Spleen (tissue), 7 donors: ENCODE measurements around the gene NHLRC3.

Experiments
- POLR2A ChIP-seq, 3 donors: fragments of 450-650 bp; IDR thresholded peaks; one replicate each; pipeline ENCODE4 v1.5.1; 2017; ENCODE audit warnings: antibody characterized with exemption in 3 of 3, mild to moderate bottlenecking in 1 of 3
- TF ChIP-seq, protein P1 (sequence below), 11 experiments: fragments of 200-600 bp in 7 of 11; fragments of 450-650 bp in 4 of 11; sonication (generic) in 4 of 11; IDR thresholded peaks in 8 of 11; conservative IDR thresholded peaks in 3 of 11; 1 replicate in 7 of 11; 2 replicates in 4 of 11; pipeline versions ENCODE4 v1.4.0 to v1.8.0; 2016 to 2021; ENCODE audit warnings: antibody characterized with exemption in 11 of 11, inconsistent platforms in 4 of 11, mild to moderate bottlenecking in 1 of 11
- donor health status: DM: no; HTN: no; CAD: no; lungs with moderate emphysema.
- donor health status: DM: no; HTN: no; CAD: no.
- donor health status: DM: no; HTN: no; CAD: no.

- TF ChIP-seq, protein P1, sequence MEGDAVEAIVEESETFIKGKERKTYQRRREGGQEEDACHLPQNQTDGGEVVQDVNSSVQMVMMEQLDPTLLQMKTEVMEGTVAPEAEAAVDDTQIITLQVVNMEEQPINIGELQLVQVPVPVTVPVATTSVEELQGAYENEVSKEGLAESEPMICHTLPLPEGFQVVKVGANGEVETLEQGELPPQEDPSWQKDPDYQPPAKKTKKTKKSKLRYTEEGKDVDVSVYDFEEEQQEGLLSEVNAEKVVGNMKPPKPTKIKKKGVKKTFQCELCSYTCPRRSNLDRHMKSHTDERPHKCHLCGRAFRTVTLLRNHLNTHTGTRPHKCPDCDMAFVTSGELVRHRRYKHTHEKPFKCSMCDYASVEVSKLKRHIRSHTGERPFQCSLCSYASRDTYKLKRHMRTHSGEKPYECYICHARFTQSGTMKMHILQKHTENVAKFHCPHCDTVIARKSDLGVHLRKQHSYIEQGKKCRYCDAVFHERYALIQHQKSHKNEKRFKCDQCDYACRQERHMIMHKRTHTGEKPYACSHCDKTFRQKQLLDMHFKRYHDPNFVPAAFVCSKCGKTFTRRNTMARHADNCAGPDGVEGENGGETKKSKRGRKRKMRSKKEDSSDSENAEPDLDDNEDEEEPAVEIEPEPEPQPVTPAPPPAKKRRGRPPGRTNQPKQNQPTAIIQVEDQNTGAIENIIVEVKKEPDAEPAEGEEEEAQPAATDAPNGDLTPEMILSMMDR (IDR thresholded peaks at IDR 0.05 in 8 of 11, conservative IDR thresholded peaks at IDR 0.05 in 3 of 11): no peak
- no peak for TF ChIP-seq POLR2A (IDR thresholded peaks at IDR 0.05)
Observed at GRCh38 chr13:39035204-39035603, 3.1 kb upstream of the NHLRC3 start.
